ENCODE data around the gene ADISSP.

DNA sequence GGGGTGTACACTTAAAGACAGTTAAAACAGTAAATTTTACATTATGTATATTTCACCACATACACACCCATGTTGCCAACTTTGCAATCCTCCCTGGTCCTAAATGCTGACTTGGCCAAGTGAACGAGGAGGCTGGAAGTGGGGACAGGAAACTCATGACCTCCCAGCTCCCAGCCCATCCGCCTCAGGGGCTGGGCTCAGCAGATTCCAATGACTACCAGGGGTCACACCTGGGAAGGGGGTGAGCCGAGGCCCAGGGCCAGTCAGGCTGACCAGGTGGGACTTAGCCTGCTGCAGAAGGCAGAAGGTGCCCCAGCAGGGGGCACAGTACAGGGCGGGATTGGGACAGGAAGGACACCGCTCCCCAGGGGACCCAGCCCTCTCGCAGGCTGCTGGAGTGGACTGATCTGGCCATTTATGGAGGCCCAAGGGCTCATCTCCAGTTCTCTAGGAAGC is 57.5 kb downstream of the ADISSP start:
- TF ChIP-seq ZNF672 (CRISPR knock-in tag; IDR thresholded peaks at IDR 0.05) (no peak), ZNF121 (CRISPR knock-in tag; IDR thresholded peaks at IDR 0.05) (no peak), ZNF253 (CRISPR knock-in tag; IDR thresholded peaks at IDR 0.05; ENCODE audit: borderline replicate concordance) (no peak), ARHGAP35 (CRISPR knock-in tag; IDR thresholded peaks at IDR 0.05; ENCODE audit: borderline replicate concordance) (no peak), ZFX (CRISPR knock-in tag; IDR thresholded peaks at IDR 0.05; ENCODE audit: low read depth) (no peak), MYC (CRISPR knock-in tag; IDR thresholded peaks at IDR 0.05; ENCODE audit: borderline replicate concordance) (no peak), TARDBP (CRISPR knock-in tag; IDR thresholded peaks at IDR 0.05) (no peak), GMEB1 (CRISPR knock-in tag; IDR thresholded peaks at IDR 0.05; ENCODE audit: borderline replicate concordance) (no peak), CEBPG (CRISPR knock-in tag; IDR thresholded peaks at IDR 0.05) (no peak), GPBP1L1 (CRISPR knock-in tag; IDR thresholded peaks at IDR 0.05) (no peak), CAMTA2 (CRISPR knock-in tag; IDR thresholded peaks at IDR 0.05; ENCODE audit: borderline replicate concordance) (no peak), EZH2 (conservative IDR thresholded peaks at IDR 0.05; ENCODE audit: low read depth, low read length) (no peak)
- TF ChIP-seq, protein P1, sequence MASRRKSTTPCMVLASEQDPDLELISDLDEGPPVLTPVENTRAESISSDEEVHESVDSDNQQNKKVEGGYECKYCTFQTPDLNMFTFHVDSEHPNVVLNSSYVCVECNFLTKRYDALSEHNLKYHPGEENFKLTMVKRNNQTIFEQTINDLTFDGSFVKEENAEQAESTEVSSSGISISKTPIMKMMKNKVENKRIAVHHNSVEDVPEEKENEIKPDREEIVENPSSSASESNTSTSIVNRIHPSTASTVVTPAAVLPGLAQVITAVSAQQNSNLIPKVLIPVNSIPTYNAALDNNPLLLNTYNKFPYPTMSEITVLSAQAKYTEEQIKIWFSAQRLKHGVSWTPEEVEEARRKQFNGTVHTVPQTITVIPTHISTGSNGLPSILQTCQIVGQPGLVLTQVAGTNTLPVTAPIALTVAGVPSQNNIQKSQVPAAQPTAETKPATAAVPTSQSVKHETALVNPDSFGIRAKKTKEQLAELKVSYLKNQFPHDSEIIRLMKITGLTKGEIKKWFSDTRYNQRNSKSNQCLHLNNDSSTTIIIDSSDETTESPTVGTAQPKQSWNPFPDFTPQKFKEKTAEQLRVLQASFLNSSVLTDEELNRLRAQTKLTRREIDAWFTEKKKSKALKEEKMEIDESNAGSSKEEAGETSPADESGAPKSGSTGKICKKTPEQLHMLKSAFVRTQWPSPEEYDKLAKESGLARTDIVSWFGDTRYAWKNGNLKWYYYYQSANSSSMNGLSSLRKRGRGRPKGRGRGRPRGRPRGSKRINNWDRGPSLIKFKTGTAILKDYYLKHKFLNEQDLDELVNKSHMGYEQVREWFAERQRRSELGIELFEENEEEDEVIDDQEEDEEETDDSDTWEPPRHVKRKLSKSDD (CRISPR knock-in tag; IDR thresholded peaks at IDR 0.05; ENCODE audit: low read depth), result no peak
- TF ChIP-seq, protein P2, sequence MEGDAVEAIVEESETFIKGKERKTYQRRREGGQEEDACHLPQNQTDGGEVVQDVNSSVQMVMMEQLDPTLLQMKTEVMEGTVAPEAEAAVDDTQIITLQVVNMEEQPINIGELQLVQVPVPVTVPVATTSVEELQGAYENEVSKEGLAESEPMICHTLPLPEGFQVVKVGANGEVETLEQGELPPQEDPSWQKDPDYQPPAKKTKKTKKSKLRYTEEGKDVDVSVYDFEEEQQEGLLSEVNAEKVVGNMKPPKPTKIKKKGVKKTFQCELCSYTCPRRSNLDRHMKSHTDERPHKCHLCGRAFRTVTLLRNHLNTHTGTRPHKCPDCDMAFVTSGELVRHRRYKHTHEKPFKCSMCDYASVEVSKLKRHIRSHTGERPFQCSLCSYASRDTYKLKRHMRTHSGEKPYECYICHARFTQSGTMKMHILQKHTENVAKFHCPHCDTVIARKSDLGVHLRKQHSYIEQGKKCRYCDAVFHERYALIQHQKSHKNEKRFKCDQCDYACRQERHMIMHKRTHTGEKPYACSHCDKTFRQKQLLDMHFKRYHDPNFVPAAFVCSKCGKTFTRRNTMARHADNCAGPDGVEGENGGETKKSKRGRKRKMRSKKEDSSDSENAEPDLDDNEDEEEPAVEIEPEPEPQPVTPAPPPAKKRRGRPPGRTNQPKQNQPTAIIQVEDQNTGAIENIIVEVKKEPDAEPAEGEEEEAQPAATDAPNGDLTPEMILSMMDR (CRISPR knock-in tag; IDR thresholded peaks at IDR 0.05), result peak; percentile 26; the same call in 1 of the 2 replicates

Data from HepG2 (cell line).